GM23338 (cell line): ENCODE data around the gene SIL1. TPM values are rescaled to one million over a fixed set of nuclear protein-coding genes. Genes with fewer than 3 reads are reported as not detected.

Experiments used
- ATAC-seq: fragments of 200-7000 bp; cut with Tn5 transposase; 3 replicates; pipeline ENCODE4 v1.9.1; 2020
- DNase-seq: peaks from one replicate; pipeline ENCODE4 v3.0.0-alpha.2; 2015; ENCODE audit warnings: low spot score
- H2AFZ ChIP-seq: fragments of 200-600 bp; sonication (generic); 2 replicates; pipeline ENCODE4 v1.8.0; 2016; ENCODE audit warnings: antibody characterized with exemption, mild to moderate bottlenecking, moderate library complexity
- H3F3A ChIP-seq: fragments of 200-600 bp; sonication (generic); replicated peaks from 2 replicates; pipeline ENCODE4 v1.8.0; 2017; ENCODE audit warnings: antibody characterized with exemption, mixed run types, low read depth
- H3K27ac ChIP-seq: fragments of 200-600 bp; sonication (generic); 2 replicates; pipeline ENCODE4 v1.6.1; 2016; ENCODE audit warnings: low read depth
- H3K27me3 ChIP-seq: fragments of 200-600 bp; sonication (generic); 2 replicates; pipeline ENCODE4 v1.8.0; 2016; ENCODE audit warnings: mild to moderate bottlenecking, mixed run types, moderate library complexity; ENCODE audit not compliant: insufficient read depth
- H3K36me3 ChIP-seq: fragments of 200-600 bp; sonication (generic); 2 replicates; pipeline ENCODE4 v1.8.0; 2016; ENCODE audit warnings: mild to moderate bottlenecking; ENCODE audit not compliant: insufficient read depth
- H3K4me1 ChIP-seq: fragments of 200-600 bp; sonication (generic); 2 replicates; pipeline ENCODE4 v1.8.0; 2016; ENCODE audit warnings: mild to moderate bottlenecking, moderate library complexity; ENCODE audit not compliant: insufficient read depth
- H3K4me2 ChIP-seq: fragments of 200-600 bp; sonication (generic); 2 replicates; pipeline ENCODE4 v1.7.1; 2017; ENCODE audit warnings: mixed run types
- H3K4me3 ChIP-seq: fragments of 200-600 bp; sonication (generic); 2 replicates; pipeline ENCODE4 v1.6.1; 2016; ENCODE audit warnings: mixed run types
- H3K79me2 ChIP-seq: fragments of 200-600 bp; sonication (generic); replicated peaks from 2 replicates; pipeline ENCODE4 v1.8.0; 2017; ENCODE audit warnings: mild to moderate bottlenecking; ENCODE audit not compliant: insufficient read depth
- H3K9me2 ChIP-seq: fragments of 200-600 bp; sonication (generic); 2 replicates; pipeline ENCODE4 v1.8.0; 2017; ENCODE audit not compliant: insufficient read depth
- H4K20me1 ChIP-seq: fragments of 200-600 bp; sonication (generic); replicated peaks from 2 replicates; pipeline ENCODE4 v1.8.0; 2017; ENCODE audit warnings: mild to moderate bottlenecking; ENCODE audit not compliant: insufficient read depth
- H3K27ac Mint-ChIP-seq: 2 replicates; pipeline ENCODE4 v1.8.0; 2020; ENCODE audit warnings: inconsistent platforms, mild to moderate bottlenecking, moderate library complexity, mixed read lengths
- H3K27me3 Mint-ChIP-seq: 3 replicates; pipeline ENCODE4 v1.8.0; 2022; ENCODE audit warnings: low read depth, mild to moderate bottlenecking, moderate library complexity, mixed read lengths, inconsistent platforms; ENCODE audit not compliant: insufficient read depth, poor library complexity
- H3K36me3 Mint-ChIP-seq: 3 replicates; pipeline ENCODE4 v1.8.0; 2021; ENCODE audit warnings: low read depth, mild to moderate bottlenecking, inconsistent platforms, moderate library complexity, mixed read lengths
- H3K4me1 Mint-ChIP-seq: 3 replicates; pipeline ENCODE4 v1.8.0; 2020; ENCODE audit warnings: mild to moderate bottlenecking, inconsistent platforms, mixed read lengths
- H3K4me3 Mint-ChIP-seq: 3 replicates; pipeline ENCODE4 v1.8.0; 2021; ENCODE audit warnings: moderate library complexity, mild to moderate bottlenecking, inconsistent platforms, mixed read lengths
- H3K9me3 Mint-ChIP-seq: 3 replicates; pipeline ENCODE4 v1.8.0; 2020; ENCODE audit warnings: moderate library complexity, mild to moderate bottlenecking, inconsistent platforms, mixed read lengths
- CTCF ChIP-seq, 2 experiments: fragments of 200-600 bp in 1 of 2; sonication (generic) in 1 of 2; conservative IDR thresholded peaks; 2 replicates each; pipeline versions ENCODE4 v1.5.1 to v1.6.1; 2016 to 2017; ENCODE audit warnings: antibody characterized with exemption in 2 of 2, low read depth in 2 of 2, mild to moderate bottlenecking in 2 of 2, moderate library complexity in 1 of 2
- EZH2 ChIP-seq: fragments of 200-600 bp; sonication (generic); IDR thresholded peaks from one replicate; pipeline ENCODE4 v1.8.0; 2017; ENCODE audit warnings: antibody characterized with exemption, mild to moderate bottlenecking, low read depth; ENCODE audit not compliant: unreplicated experiment
- EZH2phosphoT487 ChIP-seq: fragments of 200-600 bp; sonication (generic); IDR thresholded peaks from one replicate; pipeline ENCODE4 v1.8.1; 2018; ENCODE audit warnings: antibody characterized with exemption; ENCODE audit not compliant: unreplicated experiment
- JUNB ChIP-seq: IDR thresholded peaks from one replicate; pipeline ENCODE4 v1.6.1; 2016; ENCODE audit warnings: antibody characterized with exemption; ENCODE audit not compliant: unreplicated experiment
- NANOG ChIP-seq: IDR thresholded peaks from 2 replicates; pipeline ENCODE4 v1.6.1; 2016; ENCODE audit warnings: antibody characterized with exemption, borderline replicate concordance
- POLR2AphosphoS5 ChIP-seq: IDR thresholded peaks from 2 replicates; pipeline ENCODE4 v1.6.1; 2016; ENCODE audit warnings: antibody characterized with exemption, low read depth
- REST ChIP-seq: IDR thresholded peaks from one replicate; pipeline ENCODE4 v1.6.1; 2018; ENCODE audit warnings: antibody characterized with exemption; ENCODE audit not compliant: unreplicated experiment
- ZNF114 ChIP-seq: fragments of 250-450 bp; sonication (Bioruptor Pico); IDR thresholded peaks from 2 replicates; pipeline ENCODE4 v1.5.0; 2020; ENCODE audit warnings: mild to moderate bottlenecking, moderate library complexity
- ZNF331 ChIP-seq: fragments of 250-450 bp; sonication (Bioruptor Pico); IDR thresholded peaks from 2 replicates; pipeline ENCODE4 v1.5.0; 2020; ENCODE audit warnings: low read depth, mild to moderate bottlenecking, moderate library complexity
- ZNF462 ChIP-seq: fragments of 250-450 bp; sonication (Bioruptor Pico); IDR thresholded peaks from 2 replicates; pipeline ENCODE4 v1.5.0; 2020; ENCODE audit warnings: mild to moderate bottlenecking, moderate library complexity
- polyA plus RNA-seq: library from polyadenylated mRNA; unstranded; fragments of >200 nt; fragmentation: Nextera tagmentation; extraction: Ambion mirVana; gene quantifications from 2 replicates; pipeline ENCODE4 v1.2.1, GENCODE V29; 2016
- total RNA-seq: library from RNA; depleted of rRNA; stranded (reverse); fragments of >200 nt; shearing (Covaris generic); gene quantifications from 2 replicates; pipeline ENCODE4 v1.2.3, GENCODE V29; 2014

The SIL1 gene
- total and polyA plus RNA-seq, 2 experiments from 2014 or later: 5.5 to 5.9 TPM

DNA sequence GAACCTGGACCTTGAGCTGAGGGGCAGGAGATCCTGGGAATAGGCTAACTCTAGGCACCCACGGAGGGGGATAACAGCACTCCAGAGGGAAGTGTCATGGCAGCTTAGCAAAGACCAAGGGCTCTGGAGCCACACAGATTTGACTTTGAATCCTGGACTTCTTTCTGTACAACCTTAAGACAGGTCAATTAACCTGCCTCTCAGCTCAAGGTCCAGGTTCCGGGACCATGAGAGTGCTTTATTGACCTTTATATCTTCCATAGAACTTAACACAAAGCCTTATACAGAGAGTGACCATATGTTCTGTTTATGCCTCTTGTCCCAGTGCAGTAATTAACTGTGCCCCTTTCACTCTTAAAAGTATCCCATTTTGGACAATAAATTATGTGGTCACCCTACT is 232.5 kb downstream of the SIL1 start:
- no peaks in the 10 kb centered on the region for H3K9me2 ChIP-seq
- H3K4me2 ChIP-seq: no peak overlapping the region
- H3K4me1 Mint-ChIP-seq: peaks cover 39% of the 10 kb centered on the region
- H3K27me3 ChIP-seq: no peaks in the 10 kb centered on the region
- H4K20me1 ChIP-seq: no peaks in the 10 kb centered on the region
- ATAC-seq (no peak), DNase-seq (no peak)
- no peaks in the 10 kb centered on the region for H3K79me2 ChIP-seq
- no peak overlapping the region for H3K4me3 ChIP-seq
- no peaks in the 10 kb centered on the region for H3K36me3 Mint-ChIP-seq
- H3K27ac Mint-ChIP-seq: no peak overlapping the region
- TF ChIP-seq ZNF462 (CRISPR knock-in tag) (no peak), REST (no peak), JUNB (no peak), CTCF (conservative IDR thresholded peaks at IDR 0.05; ENCODE audit: low read depth in 2 of 2) (no peak), NANOG (no peak), ZNF114 (CRISPR knock-in tag) (no peak), POLR2AphosphoS5 (no peak), ZNF331 (CRISPR knock-in tag) (no peak), EZH2phosphoT487 (no peak), EZH2 (no peak)
- H3K4me3 Mint-ChIP-seq: no peak overlapping the region
- no peak overlapping the region for H2AFZ ChIP-seq
- peaks cover 28% of the 10 kb centered on the region for H3K4me1 ChIP-seq
- no peaks in the 10 kb centered on the region for H3F3A ChIP-seq
- no peaks in the 10 kb centered on the region for H3K36me3 ChIP-seq
- no peak overlapping the region for H3K27ac ChIP-seq
- no peaks in the 10 kb centered on the region for H3K9me3 Mint-ChIP-seq
- peaks cover 4% of the 10 kb centered on the region for H3K27me3 Mint-ChIP-seq
